Vagina (tissue), 2 donors: Measurements from ENCODE around the gene KCTD21.

Source experiments
- POLR2A ChIP-seq, 2 donors: fragments of 450-650 bp; IDR thresholded peaks; one replicate each; pipeline ENCODE4 v1.6.1; 2017; ENCODE audit warnings: antibody characterized with exemption in 2 of 2, mild to moderate bottlenecking in 2 of 2, moderate library complexity in 2 of 2
- TF ChIP-seq, protein P1 (sequence below), 3 experiments: fragments of 450-650 bp in 2 of 3; fragments of 200-600 bp in 1 of 3; sonication (generic) in 1 of 3; IDR thresholded peaks; one replicate each; pipeline ENCODE4 v1.5.1; 2017 to 2019; ENCODE audit warnings: antibody characterized with exemption in 3 of 3, mild to moderate bottlenecking in 2 of 3, moderate library complexity in 2 of 3

- no peak for TF ChIP-seq POLR2A (IDR thresholded peaks at IDR 0.05)
- TF ChIP-seq, protein P1, sequence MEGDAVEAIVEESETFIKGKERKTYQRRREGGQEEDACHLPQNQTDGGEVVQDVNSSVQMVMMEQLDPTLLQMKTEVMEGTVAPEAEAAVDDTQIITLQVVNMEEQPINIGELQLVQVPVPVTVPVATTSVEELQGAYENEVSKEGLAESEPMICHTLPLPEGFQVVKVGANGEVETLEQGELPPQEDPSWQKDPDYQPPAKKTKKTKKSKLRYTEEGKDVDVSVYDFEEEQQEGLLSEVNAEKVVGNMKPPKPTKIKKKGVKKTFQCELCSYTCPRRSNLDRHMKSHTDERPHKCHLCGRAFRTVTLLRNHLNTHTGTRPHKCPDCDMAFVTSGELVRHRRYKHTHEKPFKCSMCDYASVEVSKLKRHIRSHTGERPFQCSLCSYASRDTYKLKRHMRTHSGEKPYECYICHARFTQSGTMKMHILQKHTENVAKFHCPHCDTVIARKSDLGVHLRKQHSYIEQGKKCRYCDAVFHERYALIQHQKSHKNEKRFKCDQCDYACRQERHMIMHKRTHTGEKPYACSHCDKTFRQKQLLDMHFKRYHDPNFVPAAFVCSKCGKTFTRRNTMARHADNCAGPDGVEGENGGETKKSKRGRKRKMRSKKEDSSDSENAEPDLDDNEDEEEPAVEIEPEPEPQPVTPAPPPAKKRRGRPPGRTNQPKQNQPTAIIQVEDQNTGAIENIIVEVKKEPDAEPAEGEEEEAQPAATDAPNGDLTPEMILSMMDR (IDR thresholded peaks at IDR 0.05), result no peak
Observed at GRCh38 chr11:78181185-78181584, 7.2 kb downstream of the KCTD21 start.
